Tibial artery (tissue), 4 donors: ENCODE results near the gene HAUS7.

ENCODE experiments used
- DNase-seq, 2 donors: peaks; one replicate each; pipeline ENCODE4 v3.0.0-alpha.2; 2019
- H3K27ac ChIP-seq, 2 donors: fragments of 200-600 bp; sonication (generic) in 1 of 2; 1 replicate in 1 of 2; 2 replicates in 1 of 2; pipeline ENCODE4 v1.5.1; 2018 to 2019; ENCODE audit warnings: mild to moderate bottlenecking in 1 of 2
- H3K27me3 ChIP-seq, 2 donors: fragments of 200-600 bp; sonication (generic) in 1 of 2; one replicate each; pipeline versions ENCODE4 v1.5.1 to v1.6.0; 2016 to 2019
- H3K36me3 ChIP-seq, 3 donors: fragments of 200-600 bp; sonication (generic) in 2 of 3; one replicate each; pipeline ENCODE4 v1.5.1; 2016 to 2019; ENCODE audit warnings: mild to moderate bottlenecking in 2 of 3
- H3K4me1 ChIP-seq, 4 donors: fragments of 200-600 bp; sonication (generic) in 2 of 4; 1 replicate in 3 of 4; 2 replicates in 1 of 4; pipeline ENCODE4 v1.5.1; 2016 to 2019
- H3K4me3 ChIP-seq, 2 donors: fragments of 200-600 bp; sonication (generic) in 1 of 2; 1 replicate in 1 of 2; 2 replicates in 1 of 2; pipeline ENCODE4 v1.5.1; 2018 to 2019; ENCODE audit warnings: mild to moderate bottlenecking in 2 of 2
- H3K9me3 ChIP-seq, 3 donors: fragments of 200-600 bp; sonication (generic) in 1 of 3; one replicate each; pipeline ENCODE4 v1.5.1; 2016 to 2019
- CTCF ChIP-seq, 2 experiments: fragments of 200-600 bp in 1 of 2; fragments of 450-650 bp in 1 of 2; IDR thresholded peaks; one replicate each; pipeline ENCODE4 v1.5.1; 2017 to 2019; ENCODE audit warnings: antibody characterized with exemption in 2 of 2, mild to moderate bottlenecking in 1 of 2, moderate library complexity in 1 of 2
- intact Hi-C: fragments of 100-400 bp; cut with DNase I; formaldehyde crosslinking; loops from one replicate; pipeline ENCODE4 v1.15.0; 2023; ENCODE audit warnings: low total_unique reads

HAUS7 gene

GRCh38 chrX:153477364-153477857, 7.0 kb upstream of the HAUS7 start:
- no peaks in the 10 kb centered on the region for H3K9me3 ChIP-seq
- H3K4me1 ChIP-seq: peaks cover 0 to 57% (median 33%) of the 10 kb centered on the region in 4 donors
- DNase-seq: no peak
- no peak for TF ChIP-seq CTCF (IDR thresholded peaks at IDR 0.05)
- H3K27ac ChIP-seq: peak overlapping the region; percentile 82 to 86
- no peak overlapping the region for H3K4me3 ChIP-seq
- intact Hi-C loops: no loop called here
- H3K36me3 ChIP-seq: no peaks in the 10 kb centered on the region
- no peaks in the 10 kb centered on the region for H3K27me3 ChIP-seq

DNA sequence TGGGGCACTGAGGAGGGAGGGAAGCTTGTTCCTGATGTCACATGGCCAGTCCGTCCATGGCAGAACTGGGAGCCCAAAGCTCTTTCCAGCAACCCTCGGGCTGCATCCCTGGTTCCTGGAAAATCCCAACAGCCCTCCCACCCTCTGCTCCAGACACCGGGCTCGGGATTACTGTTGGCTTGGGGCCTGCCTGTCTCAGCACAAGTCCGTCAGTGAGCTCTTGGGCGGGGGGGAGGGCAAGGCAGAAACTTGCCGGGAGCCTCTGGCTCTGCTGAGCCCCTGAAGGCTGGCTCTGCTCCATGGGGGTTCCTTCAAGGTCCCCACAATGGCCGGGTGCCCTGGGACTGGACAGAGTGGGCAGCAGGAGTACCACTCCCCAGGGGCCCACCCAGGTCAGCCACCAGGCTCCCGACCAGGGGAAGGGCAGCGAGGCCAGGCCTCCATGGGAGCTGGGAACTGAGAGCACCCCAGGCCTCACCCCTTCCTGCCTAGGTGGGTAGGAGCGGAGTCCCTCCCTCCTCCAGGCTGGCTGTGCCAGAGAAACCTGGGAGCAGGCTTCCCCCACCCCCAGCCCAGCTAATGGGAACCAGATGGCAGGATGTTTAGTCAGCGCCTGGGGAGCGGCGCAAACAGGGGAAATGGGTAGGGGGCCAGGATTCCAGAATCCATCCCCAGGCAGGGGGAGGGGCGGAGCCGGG, 6.4 kb upstream of the HAUS7 start:
- intact Hi-C loops: no loop called here
- H3K9me3 ChIP-seq: no peaks in the 10 kb centered on the region
- no peak for TF ChIP-seq CTCF (IDR thresholded peaks at IDR 0.05)
- peaks cover 0 to 63% (median 33%) of the 10 kb centered on the region in 4 donors for H3K4me1 ChIP-seq
- H3K27ac ChIP-seq: peak overlapping the region; percentile 82 to 86
- peak overlapping the region in 1 of 2 donors; percentile 13 for H3K4me3 ChIP-seq
- peak; percentile 44 to 90 for DNase-seq
- H3K36me3 ChIP-seq: no peaks in the 10 kb centered on the region
- H3K27me3 ChIP-seq: no peaks in the 10 kb centered on the region

- Histone ChIP-seq H3K4me1 (peaks cover 0 to 72% (median 36%) of the 10 kb centered on the region in 4 donors), H3K9me3 (no peaks in the 10 kb centered on the region), H3K27me3 (no peaks in the 10 kb centered on the region), H3K36me3 (no peaks in the 10 kb centered on the region), H3K4me3 (no peak overlapping the region), H3K27ac (peak overlapping the region; percentile 82 to 86)
- TF ChIP-seq CTCF (IDR thresholded peaks at IDR 0.05): no peak
- intact Hi-C loops: no loop called here
- no peak for DNase-seq
Measured at GRCh38 chrX:153475751-153476281, 5.4 kb upstream of the HAUS7 start.

- Histone ChIP-seq H3K4me1 (peaks cover 0 to 72% (median 36%) of the 10 kb centered on the region in 4 donors), H3K27ac (peak overlapping the region; percentile 82 to 86), H3K4me3 (peak overlapping the region; percentile 31 to 45), H3K27me3 (no peaks in the 10 kb centered on the region), H3K9me3 (no peaks in the 10 kb centered on the region), H3K36me3 (no peaks in the 10 kb centered on the region)
- no peak for TF ChIP-seq CTCF (IDR thresholded peaks at IDR 0.05)
- intact Hi-C loops: no loop called here
- DNase-seq: no peak
Measured at GRCh38 chrX:153475271-153475670, 4.9 kb upstream of the HAUS7 start.

- no peaks in the 10 kb centered on the region for H3K36me3 ChIP-seq
- H3K4me1 ChIP-seq: peaks cover 0 to 76% (median 36%) of the 10 kb centered on the region in 4 donors
- no peaks in the 10 kb centered on the region for H3K27me3 ChIP-seq
- peak; percentile 74 to 91 for DNase-seq
- intact Hi-C loops: loop anchor here (5.0 kb wide), 1 partner anchor 33 kb away; no protein-coding TSS in a partner anchor
- H3K4me3 ChIP-seq: peak overlapping the region; percentile 31 to 45
- no peak for TF ChIP-seq CTCF (IDR thresholded peaks at IDR 0.05)
- no peaks in the 10 kb centered on the region for H3K9me3 ChIP-seq
- H3K27ac ChIP-seq: peak overlapping the region; percentile 82 to 86
Measured at GRCh38 chrX:153474718-153475117, 4.3 kb upstream of the HAUS7 start.
